ENCODE measurements around the gene L3MBTL4. TPM values are rescaled to one million over a fixed set of nuclear protein-coding genes. Genes with fewer than 3 reads are reported as not detected.

L3MBTL4 gene
- total RNA-seq, 4 donors from 2014 or later, result 3.6 to 9.0 (median 5.0) TPM

- WGBS, 2 donors, result 45 to 57% methylated on average over 2 of the region's 2 CpGs
- TF ChIP-seq CTCF (IDR thresholded peaks at IDR 0.05) (no peak), POLR2A (IDR thresholded peaks at IDR 0.05) (no peak)
- H3K27ac ChIP-seq, result no peak overlapping the region
- H3K4me3 ChIP-seq, result no peak overlapping the region
- no peaks in the 10 kb centered on the region for H3K9me3 ChIP-seq
- H3K4me1 ChIP-seq, result no peaks in the 10 kb centered on the region
- no peak for DNase-seq
- no peaks in the 10 kb centered on the region for H3K27me3 ChIP-seq
- no peaks in the 10 kb centered on the region for H3K36me3 ChIP-seq
- intact Hi-C loops (cut with DNase I), result no loop called here
Observed at GRCh38 chr18:6022074-6022444, 392.7 kb downstream of the L3MBTL4 start.

- WGBS, 2 donors, result 75 to 79% methylated on average over 12 of the region's 12 CpGs
- Histone ChIP-seq H3K4me1 (no peaks in the 10 kb centered on the region), H3K36me3 (no peaks in the 10 kb centered on the region), H3K9me3 (no peaks in the 10 kb centered on the region), H3K4me3 (no peak overlapping the region), H3K27me3 (no peaks in the 10 kb centered on the region), H3K27ac (no peak overlapping the region)
- intact Hi-C loops (cut with DNase I), result no loop called here
- DNase-seq, result no peak
- TF ChIP-seq POLR2A (IDR thresholded peaks at IDR 0.05), result no peak
- TF ChIP-seq CTCF (IDR thresholded peaks at IDR 0.05), result no peak
Observed at GRCh38 chr18:6021306-6022073, 393.2 kb downstream of the L3MBTL4 start.

- Histone ChIP-seq H3K4me1 (no peaks in the 10 kb centered on the region), H3K27ac (no peak overlapping the region), H3K4me3 (no peak overlapping the region), H3K9me3 (no peaks in the 10 kb centered on the region), H3K36me3 (no peaks in the 10 kb centered on the region), H3K27me3 (no peaks in the 10 kb centered on the region)
- no peak for DNase-seq
- 70 to 89% methylated on average over 1 of the region's 1 CpG for WGBS, 2 donors
- intact Hi-C loops (cut with DNase I), result no loop called here
- TF ChIP-seq CTCF (IDR thresholded peaks at IDR 0.05), result no peak
Observed at GRCh38 chr18:6018671-6019070, 396.0 kb downstream of the L3MBTL4 start.

- intact Hi-C loops (cut with DNase I), result no loop called here
- H3K4me1 ChIP-seq, result no peaks in the 10 kb centered on the region
- WGBS, 2 donors, result 56% methylated on average over 5 of the region's 5 CpGs
- DNase-seq, result no peak
- H3K9me3 ChIP-seq, result no peaks in the 10 kb centered on the region
- TF ChIP-seq POLR2A (IDR thresholded peaks at IDR 0.05) (no peak), CTCF (IDR thresholded peaks at IDR 0.05) (no peak)
- no peaks in the 10 kb centered on the region for H3K36me3 ChIP-seq
- no peak overlapping the region for H3K4me3 ChIP-seq
- no peak overlapping the region for H3K27ac ChIP-seq
- no peaks in the 10 kb centered on the region for H3K27me3 ChIP-seq
Observed at GRCh38 chr18:6017171-6017570, 397.5 kb downstream of the L3MBTL4 start.

DNA sequence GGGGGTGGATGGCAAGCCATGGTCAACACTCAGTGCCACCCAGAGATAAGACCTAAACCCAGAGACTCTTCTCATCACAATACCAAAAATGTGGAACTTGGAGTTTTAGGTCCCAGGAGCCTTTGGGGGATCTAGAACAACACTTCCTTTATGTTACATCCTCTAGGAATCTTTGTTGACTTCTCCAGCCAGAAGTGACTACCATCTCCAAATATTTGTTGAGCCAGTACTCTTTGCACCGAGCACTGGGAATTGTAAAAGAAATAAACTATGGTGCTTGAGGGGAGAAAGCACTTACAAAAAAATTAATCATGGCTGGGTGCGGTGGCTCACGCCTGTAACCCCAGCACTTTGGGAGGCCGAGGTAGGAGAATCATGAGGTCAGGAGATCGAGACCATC lies 399.3 kb downstream of the L3MBTL4 start:
- intact Hi-C loops (cut with DNase I), result no loop called here

More for the DNA sequence above, 399.3 kb downstream of the L3MBTL4 start:
- Histone ChIP-seq H3K4me3 (no peak overlapping the region), H3K36me3 (no peaks in the 10 kb centered on the region), H3K4me1 (no peaks in the 10 kb centered on the region), H3K27me3 (no peaks in the 10 kb centered on the region), H3K27ac (no peak overlapping the region), H3K9me3 (no peaks in the 10 kb centered on the region)
- TF ChIP-seq POLR2A (IDR thresholded peaks at IDR 0.05), result no peak
- TF ChIP-seq CTCF (IDR thresholded peaks at IDR 0.05), result no peak
- 90 to 95% methylated on average over 5 of the region's 5 CpGs for WGBS, 2 donors
- DNase-seq, result no peak

Data from esophagus squamous epithelium (tissue), 5 donors.